ENCODE results near the gene HIRA. TPM values are rescaled to one million over a fixed set of nuclear protein-coding genes. Genes with fewer than 3 reads are reported as not detected.

Gene HIRA
- total RNA-seq, 3 donors from 2014 or later, result 13.5 to 22.9 (median 18.4) TPM

- H3K9me3 ChIP-seq, result no peaks in the 10 kb centered on the region
- H3K27ac ChIP-seq, result peak overlapping the region; percentile 38 to 91
- TF ChIP-seq, protein P1, sequence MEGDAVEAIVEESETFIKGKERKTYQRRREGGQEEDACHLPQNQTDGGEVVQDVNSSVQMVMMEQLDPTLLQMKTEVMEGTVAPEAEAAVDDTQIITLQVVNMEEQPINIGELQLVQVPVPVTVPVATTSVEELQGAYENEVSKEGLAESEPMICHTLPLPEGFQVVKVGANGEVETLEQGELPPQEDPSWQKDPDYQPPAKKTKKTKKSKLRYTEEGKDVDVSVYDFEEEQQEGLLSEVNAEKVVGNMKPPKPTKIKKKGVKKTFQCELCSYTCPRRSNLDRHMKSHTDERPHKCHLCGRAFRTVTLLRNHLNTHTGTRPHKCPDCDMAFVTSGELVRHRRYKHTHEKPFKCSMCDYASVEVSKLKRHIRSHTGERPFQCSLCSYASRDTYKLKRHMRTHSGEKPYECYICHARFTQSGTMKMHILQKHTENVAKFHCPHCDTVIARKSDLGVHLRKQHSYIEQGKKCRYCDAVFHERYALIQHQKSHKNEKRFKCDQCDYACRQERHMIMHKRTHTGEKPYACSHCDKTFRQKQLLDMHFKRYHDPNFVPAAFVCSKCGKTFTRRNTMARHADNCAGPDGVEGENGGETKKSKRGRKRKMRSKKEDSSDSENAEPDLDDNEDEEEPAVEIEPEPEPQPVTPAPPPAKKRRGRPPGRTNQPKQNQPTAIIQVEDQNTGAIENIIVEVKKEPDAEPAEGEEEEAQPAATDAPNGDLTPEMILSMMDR (IDR thresholded peaks at IDR 0.05), result no peak
- TF ChIP-seq POLR2AphosphoS5 (IDR thresholded peaks at IDR 0.05), result no peak
- no peak for TF ChIP-seq POLR2A (IDR thresholded peaks at IDR 0.05)
- intact Hi-C loops (cut with DNase I; ENCODE audit: low total_unique reads), result no loop called here
- DNase-seq (ENCODE audit: low spot score in 2 of 2), result no peak
- peaks cover 9 to 13% of the 10 kb centered on the region in 2 donors for H3K4me1 ChIP-seq
- H3K36me3 ChIP-seq, result no peaks in the 10 kb centered on the region
- H3K27me3 ChIP-seq, result no peaks in the 10 kb centered on the region
- H3K4me3 ChIP-seq, result peak overlapping the region; percentile 92 to 96 (median 93)
These were observed 517 bp downstream of the HIRA start for GRCh38 chr22:19430890-19431541.

DNA sequence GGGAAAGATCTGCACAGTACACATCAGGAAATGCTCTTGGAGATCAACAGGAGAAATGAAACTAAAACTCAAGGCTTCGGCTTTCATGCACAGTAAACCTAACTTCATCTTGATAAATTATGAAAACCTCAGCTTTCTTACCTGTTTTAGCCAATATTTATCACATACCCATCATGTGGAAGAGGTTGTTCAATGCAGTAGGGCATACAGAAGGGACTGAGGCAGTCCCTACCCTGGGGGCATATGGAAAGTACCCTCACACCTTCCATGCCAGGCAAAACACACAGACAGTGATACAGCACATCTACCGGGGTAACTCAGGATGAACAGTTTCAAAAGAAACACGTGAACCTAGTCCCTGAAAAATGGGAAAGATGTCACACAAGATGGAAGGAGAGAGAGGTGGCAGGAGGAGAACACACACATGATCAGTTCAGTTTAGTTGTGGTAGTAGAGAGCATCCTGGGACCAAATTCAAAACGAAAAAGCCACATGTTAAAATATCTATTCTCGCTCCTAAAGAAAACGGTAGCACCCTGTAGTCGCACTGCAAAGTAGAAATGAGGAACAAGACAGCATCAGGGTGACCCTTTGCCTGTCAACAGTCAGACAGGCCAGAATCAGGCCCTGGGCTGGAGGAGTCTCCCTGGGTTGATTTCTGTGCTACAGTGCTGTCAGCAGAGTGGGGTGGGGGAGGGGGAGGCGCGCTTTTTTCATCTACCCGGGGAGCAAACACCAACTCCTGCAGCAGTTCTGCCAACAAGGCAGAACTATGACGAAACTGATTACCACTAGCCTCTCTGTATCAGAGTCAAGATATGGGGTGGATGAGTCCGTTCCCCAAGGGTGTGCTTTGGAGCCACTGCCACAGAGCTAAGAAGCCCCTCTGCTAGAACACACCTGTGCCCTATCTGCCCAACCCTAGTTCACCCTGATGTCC, 1.3 kb downstream of the HIRA start:
- peak overlapping the region; percentile 92 to 96 (median 93) for H3K4me3 ChIP-seq
- intact Hi-C loops (cut with DNase I; ENCODE audit: low total_unique reads), result no loop called here
- TF ChIP-seq POLR2AphosphoS5 (IDR thresholded peaks at IDR 0.05) (no peak), POLR2A (IDR thresholded peaks at IDR 0.05) (no peak)
- TF ChIP-seq, protein P1 (IDR thresholded peaks at IDR 0.05), result no peak
- peak overlapping the region; percentile 6 to 38 for H3K27ac ChIP-seq
- H3K27me3 ChIP-seq, result no peaks in the 10 kb centered on the region
- no peaks in the 10 kb centered on the region for H3K36me3 ChIP-seq
- DNase-seq (ENCODE audit: low spot score in 2 of 2), result no peak
- no peaks in the 10 kb centered on the region for H3K9me3 ChIP-seq
- peaks cover 9 to 13% of the 10 kb centered on the region in 2 donors for H3K4me1 ChIP-seq

DNA sequence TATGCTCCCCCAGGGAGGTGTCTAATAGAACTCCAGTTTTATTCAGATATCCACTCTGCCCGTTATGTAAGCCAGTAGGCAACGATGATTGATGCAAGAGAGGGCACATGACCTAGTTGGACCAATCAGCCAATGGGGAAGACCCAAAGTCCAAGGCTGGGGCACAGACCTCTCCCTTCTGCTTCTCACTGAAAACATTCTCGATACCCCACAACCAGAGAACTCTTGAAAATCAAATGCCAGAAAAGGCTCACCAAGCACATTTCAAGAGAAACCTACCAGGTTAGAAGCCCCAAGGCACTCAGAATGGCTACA, 7.4 kb downstream of the HIRA start:
- no peak for TF ChIP-seq POLR2A (IDR thresholded peaks at IDR 0.05)
- TF ChIP-seq, protein P1 (IDR thresholded peaks at IDR 0.05), result no peak
- no peak for TF ChIP-seq POLR2AphosphoS5 (IDR thresholded peaks at IDR 0.05)
- Histone ChIP-seq H3K36me3 (no peaks in the 10 kb centered on the region), H3K27ac (no peak overlapping the region), H3K27me3 (no peaks in the 10 kb centered on the region), H3K9me3 (no peaks in the 10 kb centered on the region), H3K4me3 (no peak overlapping the region), H3K4me1 (no peaks in the 10 kb centered on the region)
- intact Hi-C loops (cut with DNase I; ENCODE audit: low total_unique reads), result no loop called here
- no peak for DNase-seq (ENCODE audit: low spot score in 2 of 2)

DNA sequence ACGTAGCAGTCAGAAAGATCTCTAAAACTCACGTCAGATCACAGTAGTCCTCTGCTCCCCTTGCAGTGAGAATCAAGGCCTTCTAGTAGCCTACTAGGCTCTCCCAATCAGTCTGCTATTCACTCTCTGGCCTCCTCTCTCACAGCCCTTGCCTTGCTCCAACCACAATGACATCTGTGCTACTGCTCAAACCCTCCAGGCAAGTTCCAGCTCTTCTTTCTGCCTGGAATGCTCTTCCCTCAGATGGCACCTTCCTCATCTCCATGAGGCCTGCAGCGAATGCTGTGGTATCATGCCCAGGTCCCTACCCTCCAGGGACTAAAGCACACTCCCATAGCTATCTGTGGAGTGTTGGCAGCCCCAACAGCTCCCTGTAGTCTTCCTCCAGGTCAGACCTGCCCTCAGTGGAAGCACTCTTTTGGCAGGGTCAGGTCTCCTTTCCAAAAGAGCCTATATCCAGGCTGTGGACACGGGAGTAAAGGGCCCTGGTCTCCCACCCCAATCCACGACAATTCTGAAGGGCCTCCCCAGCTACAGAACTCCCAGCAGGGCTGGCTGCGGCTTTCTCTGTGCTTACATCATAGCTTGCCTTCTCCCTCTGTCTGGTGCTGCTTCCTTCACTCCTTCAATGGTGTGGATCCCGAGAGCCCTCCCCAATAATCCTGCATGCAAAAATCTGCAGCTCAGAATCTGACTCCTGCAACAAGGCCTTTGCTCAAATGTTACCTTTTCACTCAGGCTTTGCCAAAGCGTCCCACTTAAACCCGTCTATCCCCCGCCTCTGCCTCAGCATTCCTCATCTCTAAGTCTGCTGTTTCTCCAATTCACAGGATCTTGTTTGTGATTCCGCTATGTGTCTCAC, 8.9 kb downstream of the HIRA start:
- no peak overlapping the region for H3K27ac ChIP-seq
- intact Hi-C loops (cut with DNase I; ENCODE audit: low total_unique reads), result no loop called here
- H3K4me1 ChIP-seq, result no peaks in the 10 kb centered on the region
- no peak for DNase-seq (ENCODE audit: low spot score in 2 of 2)
- TF ChIP-seq POLR2AphosphoS5 (IDR thresholded peaks at IDR 0.05) (no peak), POLR2A (IDR thresholded peaks at IDR 0.05) (no peak)
- TF ChIP-seq, protein P1 (IDR thresholded peaks at IDR 0.05), result no peak
- H3K27me3 ChIP-seq, result no peaks in the 10 kb centered on the region
- H3K9me3 ChIP-seq, result no peaks in the 10 kb centered on the region
- no peaks in the 10 kb centered on the region for H3K36me3 ChIP-seq
- no peak overlapping the region for H3K4me3 ChIP-seq
